ENCODE data around the gene F13A1.

GRCh38 chr6:6227896-6228295 lies 92.6 kb downstream of the F13A1 start:
- no peak for TF ChIP-seq CTCF (IDR thresholded peaks at IDR 0.05)
- TF ChIP-seq POLR2A (IDR thresholded peaks at IDR 0.05) = no peak
- no peak for TF ChIP-seq EP300 (IDR thresholded peaks at IDR 0.05)

Data from gastroesophageal sphincter (tissue), 3 donors.